GM19468 (cell line): ENCODE measurements around the gene TSHZ3.

Source experiments
- ATAC-seq: cut with Tn5 transposase; IDR thresholded peaks from one replicate; pipeline ENCODE4 v1.9.1; 2021; ENCODE audit warnings: mild to moderate bottlenecking, moderate library complexity, moderate number of reproducible peaks; ENCODE audit not compliant: unreplicated experiment; ENCODE audit errors: extremely low read depth

The TSHZ3 gene

GRCh38 chr19:31316201-31316951 is 32.9 kb downstream of the TSHZ3 start:
- ATAC-seq, result no peak

- no peak for ATAC-seq
Measured at GRCh38 chr19:31315652-31316051, 33.6 kb downstream of the TSHZ3 start.

GRCh38 chr19:31314849-31315629 is 34.2 kb downstream of the TSHZ3 start:
- no peak for ATAC-seq

GRCh38 chr19:31314156-31314555 is 35.1 kb downstream of the TSHZ3 start:
- ATAC-seq, result no peak

- no peak for ATAC-seq
Measured at GRCh38 chr19:31313291-31314030, 35.8 kb downstream of the TSHZ3 start.

GRCh38 chr19:31312677-31313244 is 36.5 kb downstream of the TSHZ3 start:
- no peak for ATAC-seq

GRCh38 chr19:31312009-31312676 is 37.1 kb downstream of the TSHZ3 start:
- no peak for ATAC-seq

- ATAC-seq, result no peak
Measured at GRCh38 chr19:31310432-31311133, 38.7 kb downstream of the TSHZ3 start.

- no peak for ATAC-seq
Measured at GRCh38 chr19:31308781-31309180, 40.5 kb downstream of the TSHZ3 start.

- no peak for ATAC-seq
Measured at GRCh38 chr19:31307071-31307669, 42.1 kb downstream of the TSHZ3 start.

- ATAC-seq, result no peak
Measured at GRCh38 chr19:31306006-31306753, 43.1 kb downstream of the TSHZ3 start.

GRCh38 chr19:31304831-31305312 is 44.4 kb downstream of the TSHZ3 start:
- ATAC-seq, result no peak

GRCh38 chr19:31303262-31303815 is 45.9 kb downstream of the TSHZ3 start:
- no peak for ATAC-seq

GRCh38 chr19:31301306-31301980 is 47.8 kb downstream of the TSHZ3 start:
- ATAC-seq, result no peak

GRCh38 chr19:31300422-31300821 is 48.8 kb downstream of the TSHZ3 start:
- ATAC-seq, result no peak

- ATAC-seq, result no peak
Measured at GRCh38 chr19:31299665-31300064, 49.6 kb downstream of the TSHZ3 start.

GRCh38 chr19:31297991-31298390 is 51.2 kb downstream of the TSHZ3 start:
- ATAC-seq, result no peak
